SK-N-SH treated with all-trans-retinoic acid at 6 μM for 48 hours (cell line): Measurements from ENCODE around the gene OOSP4A.

Source experiments
- ARNTL ChIP-seq: fragments of 450-650 bp; formaldehyde crosslinking; IDR thresholded peaks from 2 replicates; pipeline ENCODE4 v1.5.0; 2020; ENCODE audit warnings: low read depth, mild to moderate bottlenecking, moderate library complexity, borderline replicate concordance
- BACH2 ChIP-seq: fragments of 250-450 bp; sonication (Bioruptor Pico); IDR thresholded peaks from 2 replicates; pipeline ENCODE4 v1.9.0; 2021; ENCODE audit warnings: mild to moderate bottlenecking, borderline replicate concordance
- CSDC2 ChIP-seq: fragments of 250-450 bp; sonication (Bioruptor Pico); IDR thresholded peaks from 2 replicates; pipeline ENCODE4 v1.5.0; 2020; ENCODE audit warnings: mild to moderate bottlenecking, moderate library complexity
- OSR1 ChIP-seq: fragments of 250-450 bp; sonication (Bioruptor Pico); IDR thresholded peaks from 2 replicates; pipeline ENCODE4 v1.8.0; 2022; ENCODE audit warnings: moderate library complexity, mild to moderate bottlenecking, inconsistent platforms
- RARB ChIP-seq: fragments of 250-450 bp; sonication (Bioruptor Pico); IDR thresholded peaks from 2 replicates; pipeline ENCODE4 v1.8.0; 2021; ENCODE audit warnings: mild to moderate bottlenecking, moderate library complexity
- SNAI2 ChIP-seq: fragments of 250-450 bp; sonication (Bioruptor Pico); IDR thresholded peaks from 2 replicates; pipeline ENCODE4 v1.5.0; 2020; ENCODE audit warnings: mild to moderate bottlenecking, moderate library complexity
- TOX ChIP-seq: fragments of 250-450 bp; sonication (Bioruptor Pico); IDR thresholded peaks from 2 replicates; pipeline ENCODE4 v1.8.0; 2021; ENCODE audit warnings: mild to moderate bottlenecking, moderate library complexity, borderline replicate concordance
- ZFP3 ChIP-seq: fragments of 250-450 bp; sonication (Bioruptor Pico); IDR thresholded peaks from 2 replicates; pipeline ENCODE4 v1.5.0; 2020; ENCODE audit warnings: mild to moderate bottlenecking, moderate library complexity
- ZNF70 ChIP-seq: fragments of 450-650 bp; formaldehyde crosslinking; IDR thresholded peaks from 2 replicates; pipeline ENCODE4 v1.5.0; 2020; ENCODE audit warnings: mild to moderate bottlenecking, moderate library complexity
- ZNF8 ChIP-seq: fragments of 450-650 bp; formaldehyde crosslinking; IDR thresholded peaks from 2 replicates; pipeline ENCODE4 v1.5.0; 2020; ENCODE audit warnings: mild to moderate bottlenecking, moderate library complexity
- TF ChIP-seq, protein P1 (sequence below): fragments of 250-450 bp; sonication (Bioruptor Pico); IDR thresholded peaks from 2 replicates; pipeline ENCODE4 v1.5.0; 2020; ENCODE audit warnings: mild to moderate bottlenecking, moderate library complexity
- TF ChIP-seq, protein P2 (sequence below): fragments of 250-450 bp; sonication (Bioruptor Pico); IDR thresholded peaks from 2 replicates; pipeline ENCODE4 v1.8.0; 2020; ENCODE audit warnings: mild to moderate bottlenecking, moderate library complexity, borderline replicate concordance
- TF ChIP-seq, protein P3 (sequence below): fragments of 250-450 bp; sonication (Bioruptor Pico); IDR thresholded peaks from 2 replicates; pipeline ENCODE4 v1.5.1; 2020; ENCODE audit warnings: low read depth, mild to moderate bottlenecking, moderate library complexity
- TF ChIP-seq, protein P4 (sequence below): fragments of 250-450 bp; sonication (Bioruptor Pico); IDR thresholded peaks from 2 replicates; pipeline ENCODE4 v1.5.1; 2021; ENCODE audit warnings: mild to moderate bottlenecking, moderate library complexity

DNA sequence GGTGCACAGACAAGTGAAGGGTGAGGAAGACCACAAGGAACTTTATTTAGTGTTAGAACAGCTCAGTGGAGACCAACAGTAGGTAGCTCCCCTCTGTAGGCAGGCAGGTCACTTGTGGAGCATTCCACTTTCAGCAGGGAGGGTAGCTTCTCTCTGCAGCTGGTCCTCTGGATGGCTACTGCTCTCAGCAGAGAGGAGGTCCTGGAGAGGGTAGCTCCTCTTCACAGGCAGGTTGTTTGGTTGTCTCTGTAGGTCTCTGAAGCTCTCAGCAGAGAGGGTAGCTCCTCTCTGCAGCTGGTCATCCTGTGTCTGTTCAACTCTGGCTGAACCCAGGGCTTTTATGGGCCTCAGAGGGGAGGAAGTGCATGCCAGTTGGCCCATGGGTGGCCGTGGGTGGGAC, 32.1 kb upstream of the OOSP4A start:
- TF ChIP-seq RARB = no peak
- no peak for TF ChIP-seq ZFP3 (CRISPR knock-in tag)
- TF ChIP-seq, protein P1, sequence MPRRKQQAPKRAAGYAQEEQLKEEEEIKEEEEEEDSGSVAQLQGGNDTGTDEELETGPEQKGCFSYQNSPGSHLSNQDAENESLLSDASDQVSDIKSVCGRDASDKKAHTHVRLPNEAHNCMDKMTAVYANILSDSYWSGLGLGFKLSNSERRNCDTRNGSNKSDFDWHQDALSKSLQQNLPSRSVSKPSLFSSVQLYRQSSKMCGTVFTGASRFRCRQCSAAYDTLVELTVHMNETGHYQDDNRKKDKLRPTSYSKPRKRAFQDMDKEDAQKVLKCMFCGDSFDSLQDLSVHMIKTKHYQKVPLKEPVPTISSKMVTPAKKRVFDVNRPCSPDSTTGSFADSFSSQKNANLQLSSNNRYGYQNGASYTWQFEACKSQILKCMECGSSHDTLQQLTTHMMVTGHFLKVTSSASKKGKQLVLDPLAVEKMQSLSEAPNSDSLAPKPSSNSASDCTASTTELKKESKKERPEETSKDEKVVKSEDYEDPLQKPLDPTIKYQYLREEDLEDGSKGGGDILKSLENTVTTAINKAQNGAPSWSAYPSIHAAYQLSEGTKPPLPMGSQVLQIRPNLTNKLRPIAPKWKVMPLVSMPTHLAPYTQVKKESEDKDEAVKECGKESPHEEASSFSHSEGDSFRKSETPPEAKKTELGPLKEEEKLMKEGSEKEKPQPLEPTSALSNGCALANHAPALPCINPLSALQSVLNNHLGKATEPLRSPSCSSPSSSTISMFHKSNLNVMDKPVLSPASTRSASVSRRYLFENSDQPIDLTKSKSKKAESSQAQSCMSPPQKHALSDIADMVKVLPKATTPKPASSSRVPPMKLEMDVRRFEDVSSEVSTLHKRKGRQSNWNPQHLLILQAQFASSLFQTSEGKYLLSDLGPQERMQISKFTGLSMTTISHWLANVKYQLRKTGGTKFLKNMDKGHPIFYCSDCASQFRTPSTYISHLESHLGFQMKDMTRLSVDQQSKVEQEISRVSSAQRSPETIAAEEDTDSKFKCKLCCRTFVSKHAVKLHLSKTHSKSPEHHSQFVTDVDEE (CRISPR knock-in tag) = no peak
- TF ChIP-seq TOX (CRISPR knock-in tag) = no peak
- TF ChIP-seq, protein P2, sequence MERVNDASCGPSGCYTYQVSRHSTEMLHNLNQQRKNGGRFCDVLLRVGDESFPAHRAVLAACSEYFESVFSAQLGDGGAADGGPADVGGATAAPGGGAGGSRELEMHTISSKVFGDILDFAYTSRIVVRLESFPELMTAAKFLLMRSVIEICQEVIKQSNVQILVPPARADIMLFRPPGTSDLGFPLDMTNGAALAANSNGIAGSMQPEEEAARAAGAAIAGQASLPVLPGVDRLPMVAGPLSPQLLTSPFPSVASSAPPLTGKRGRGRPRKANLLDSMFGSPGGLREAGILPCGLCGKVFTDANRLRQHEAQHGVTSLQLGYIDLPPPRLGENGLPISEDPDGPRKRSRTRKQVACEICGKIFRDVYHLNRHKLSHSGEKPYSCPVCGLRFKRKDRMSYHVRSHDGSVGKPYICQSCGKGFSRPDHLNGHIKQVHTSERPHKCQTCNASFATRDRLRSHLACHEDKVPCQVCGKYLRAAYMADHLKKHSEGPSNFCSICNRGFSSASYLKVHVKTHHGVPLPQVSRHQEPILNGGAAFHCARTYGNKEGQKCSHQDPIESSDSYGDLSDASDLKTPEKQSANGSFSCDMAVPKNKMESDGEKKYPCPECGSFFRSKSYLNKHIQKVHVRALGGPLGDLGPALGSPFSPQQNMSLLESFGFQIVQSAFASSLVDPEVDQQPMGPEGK (CRISPR knock-in tag) = no peak
- no peak for TF ChIP-seq ARNTL (CRISPR knock-in tag)
- no peak for TF ChIP-seq BACH2 (CRISPR knock-in tag)
- TF ChIP-seq OSR1 (CRISPR knock-in tag) = no peak
- TF ChIP-seq, protein P3, sequence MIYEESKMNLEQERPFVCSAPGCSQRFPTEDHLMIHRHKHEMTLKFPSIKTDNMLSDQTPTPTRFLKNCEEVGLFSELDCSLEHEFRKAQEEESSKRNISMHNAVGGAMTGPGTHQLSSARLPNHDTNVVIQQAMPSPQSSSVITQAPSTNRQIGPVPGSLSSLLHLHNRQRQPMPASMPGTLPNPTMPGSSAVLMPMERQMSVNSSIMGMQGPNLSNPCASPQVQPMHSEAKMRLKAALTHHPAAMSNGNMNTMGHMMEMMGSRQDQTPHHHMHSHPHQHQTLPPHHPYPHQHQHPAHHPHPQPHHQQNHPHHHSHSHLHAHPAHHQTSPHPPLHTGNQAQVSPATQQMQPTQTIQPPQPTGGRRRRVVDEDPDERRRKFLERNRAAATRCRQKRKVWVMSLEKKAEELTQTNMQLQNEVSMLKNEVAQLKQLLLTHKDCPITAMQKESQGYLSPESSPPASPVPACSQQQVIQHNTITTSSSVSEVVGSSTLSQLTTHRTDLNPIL = no peak
- no peak for TF ChIP-seq SNAI2 (CRISPR knock-in tag)
- no peak for TF ChIP-seq CSDC2 (CRISPR knock-in tag)
- TF ChIP-seq ZNF70 (CRISPR knock-in tag) = no peak
- TF ChIP-seq ZNF8 (CRISPR knock-in tag) = no peak
- TF ChIP-seq, protein P4, sequence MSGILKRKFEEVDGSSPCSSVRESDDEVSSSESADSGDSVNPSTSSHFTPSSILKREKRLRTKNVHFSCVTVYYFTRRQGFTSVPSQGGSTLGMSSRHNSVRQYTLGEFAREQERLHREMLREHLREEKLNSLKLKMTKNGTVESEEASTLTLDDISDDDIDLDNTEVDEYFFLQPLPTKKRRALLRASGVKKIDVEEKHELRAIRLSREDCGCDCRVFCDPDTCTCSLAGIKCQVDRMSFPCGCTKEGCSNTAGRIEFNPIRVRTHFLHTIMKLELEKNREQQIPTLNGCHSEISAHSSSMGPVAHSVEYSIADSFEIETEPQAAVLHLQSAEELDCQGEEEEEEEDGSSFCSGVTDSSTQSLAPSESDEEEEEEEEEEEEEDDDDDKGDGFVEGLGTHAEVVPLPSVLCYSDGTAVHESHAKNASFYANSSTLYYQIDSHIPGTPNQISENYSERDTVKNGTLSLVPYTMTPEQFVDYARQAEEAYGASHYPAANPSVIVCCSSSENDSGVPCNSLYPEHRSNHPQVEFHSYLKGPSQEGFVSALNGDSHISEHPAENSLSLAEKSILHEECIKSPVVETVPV (CRISPR knock-in tag) = no peak
